Activated naive CD8-positive, alpha-beta T cell treated with anti-CD3 and anti-CD28 coated beads, Interleukin-2, amount 50 U/mL, for 16 hours (primary cell): ENCODE data around the gene CRYBG2.
A peak's percentile ranks its signal among the peaks of the same experiment; 100 is the strongest.
"Not testable (repeated sequence)": the region's sequence is repeated elsewhere in the genome, so short reads cannot be mapped to it uniquely, and the experiment has no call there.

Experiments
- DNase-seq: peaks from one replicate; pipeline ENCODE4 v3.0.0-alpha.2; 2020; ENCODE audit warnings: low read depth, low spot score

CRYBG2 gene

GRCh38 chr1:26318338-26319064, 35.4 kb downstream of the CRYBG2 start:
- DNase-seq = no peak

- DNase-seq = peak; percentile 60
These were observed 36.2 kb downstream of the CRYBG2 start, which contains the start of gene CD52 for GRCh38 chr1:26317612-26318337. TSS of gene CD52 (plus strand) at chr1:26317958. CDS start at chr1:26318018, 60 bp downstream.

- DNase-seq = no peak
These were observed 36.8 kb downstream of the CRYBG2 start for GRCh38 chr1:26317146-26317545.

GRCh38 chr1:26315874-26316850, 37.8 kb downstream of the CRYBG2 start:
- DNase-seq = no peak

GRCh38 chr1:26314501-26314900, 39.4 kb downstream of the CRYBG2 start:
- DNase-seq = no peak

GRCh38 chr1:26307966-26308899, 45.7 kb downstream of the CRYBG2 start:
- DNase-seq = not testable (repeated sequence)

- DNase-seq = no peak
These were observed 46.6 kb downstream of the CRYBG2 start for GRCh38 chr1:26307363-26307781.

- peak; percentile 87 for DNase-seq
These were observed 47.4 kb downstream of the CRYBG2 start, which contains the start of gene UBXN11 for GRCh38 chr1:26306290-26307229. TSS of gene UBXN11 (minus strand) at chr1:26306636. CDS start at chr1:26302883, 3,753 bp downstream.

- DNase-seq = no peak
These were observed 48.2 kb downstream of the CRYBG2 start for GRCh38 chr1:26305667-26306289.

GRCh38 chr1:26302733-26303405, 51.1 kb downstream of the CRYBG2 start:
- no peak for DNase-seq

- no peak for DNase-seq
These were observed 53.2 kb downstream of the CRYBG2 start for GRCh38 chr1:26300578-26301275.

- no peak for DNase-seq
These were observed 56.2 kb downstream of the CRYBG2 start for GRCh38 chr1:26297791-26298124.

GRCh38 chr1:26297057-26297790, 56.7 kb downstream of the CRYBG2 start:
- DNase-seq = no peak

GRCh38 chr1:26296340-26297056, 57.4 kb downstream of the CRYBG2 start:
- DNase-seq = no peak

GRCh38 chr1:26295194-26296138, 58.5 kb downstream of the CRYBG2 start:
- DNase-seq = no peak
